Ovary (tissue), 3 donors: ENCODE results near the gene OR52A1.

Experiments
- POLR2A ChIP-seq: fragments of 450-650 bp; IDR thresholded peaks from one replicate; pipeline ENCODE4 v1.6.1; 2017; ENCODE audit warnings: antibody characterized with exemption, mild to moderate bottlenecking, moderate library complexity
- TF ChIP-seq, protein P1 (sequence below), 3 donors: fragments of 450-650 bp in 2 of 3; fragments of 200-600 bp in 1 of 3; IDR thresholded peaks; one replicate each; pipeline versions ENCODE4 v1.5.1 to v1.8.0; 2016 to 2022; ENCODE audit warnings: antibody characterized with exemption in 3 of 3, mild to moderate bottlenecking in 1 of 3
- donor health status: DM: no; HTN: no; CAD: no.

GRCh38 chr11:5196067-5196466, 41.5 kb upstream of the OR52A1 start:
- TF ChIP-seq, protein P1, sequence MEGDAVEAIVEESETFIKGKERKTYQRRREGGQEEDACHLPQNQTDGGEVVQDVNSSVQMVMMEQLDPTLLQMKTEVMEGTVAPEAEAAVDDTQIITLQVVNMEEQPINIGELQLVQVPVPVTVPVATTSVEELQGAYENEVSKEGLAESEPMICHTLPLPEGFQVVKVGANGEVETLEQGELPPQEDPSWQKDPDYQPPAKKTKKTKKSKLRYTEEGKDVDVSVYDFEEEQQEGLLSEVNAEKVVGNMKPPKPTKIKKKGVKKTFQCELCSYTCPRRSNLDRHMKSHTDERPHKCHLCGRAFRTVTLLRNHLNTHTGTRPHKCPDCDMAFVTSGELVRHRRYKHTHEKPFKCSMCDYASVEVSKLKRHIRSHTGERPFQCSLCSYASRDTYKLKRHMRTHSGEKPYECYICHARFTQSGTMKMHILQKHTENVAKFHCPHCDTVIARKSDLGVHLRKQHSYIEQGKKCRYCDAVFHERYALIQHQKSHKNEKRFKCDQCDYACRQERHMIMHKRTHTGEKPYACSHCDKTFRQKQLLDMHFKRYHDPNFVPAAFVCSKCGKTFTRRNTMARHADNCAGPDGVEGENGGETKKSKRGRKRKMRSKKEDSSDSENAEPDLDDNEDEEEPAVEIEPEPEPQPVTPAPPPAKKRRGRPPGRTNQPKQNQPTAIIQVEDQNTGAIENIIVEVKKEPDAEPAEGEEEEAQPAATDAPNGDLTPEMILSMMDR (IDR thresholded peaks at IDR 0.05): no peak
- no peak for TF ChIP-seq POLR2A
